Spleen (tissue), 11 donors: ENCODE measurements around the gene PTH1R. TPM values are rescaled to one million over a fixed set of nuclear protein-coding genes. Genes with fewer than 3 reads are reported as not detected.

Source experiments
- DNase-seq: peaks from one replicate; pipeline ENCODE4 v3.0.0-alpha.2; 2020
- H3K27ac ChIP-seq, 8 donors: fragments of 200-600 bp; sonication (generic) in 7 of 8; 1 replicate in 4 of 8; 2 replicates in 4 of 8; pipeline versions ENCODE4 v1.5.0 to v1.8.0; 2016 to 2021; ENCODE audit warnings: inconsistent platforms in 4 of 8, mild to moderate bottlenecking in 4 of 8, moderate library complexity in 1 of 8
- H3K27me3 ChIP-seq, 7 donors: fragments of 200-600 bp; sonication (generic) in 6 of 7; replicated peaks in 1 of 7; 1 replicate in 4 of 7; 2 replicates in 3 of 7; pipeline versions ENCODE4 v1.5.0 to v1.8.0; 2016 to 2021; ENCODE audit warnings: inconsistent platforms in 3 of 7, mild to moderate bottlenecking in 1 of 7
- H3K36me3 ChIP-seq, 6 donors: fragments of 200-600 bp; sonication (generic) in 5 of 6; 1 replicate in 4 of 6; 2 replicates in 2 of 6; pipeline versions ENCODE4 v1.5.0 to v1.8.0; 2016 to 2021; ENCODE audit warnings: inconsistent platforms in 2 of 6
- H3K4me1 ChIP-seq, 6 donors: fragments of 200-600 bp; sonication (generic) in 5 of 6; 1 replicate in 3 of 6; 2 replicates in 3 of 6; pipeline versions ENCODE4 v1.5.0 to v1.8.0; 2016 to 2021; ENCODE audit warnings: inconsistent platforms in 3 of 6
- H3K4me3 ChIP-seq, 8 donors: fragments of 200-600 bp; sonication (generic) in 7 of 8; 1 replicate in 4 of 8; 2 replicates in 4 of 8; pipeline versions ENCODE4 v1.5.0 to v1.8.0; 2016 to 2021; ENCODE audit warnings: inconsistent platforms in 4 of 8, mild to moderate bottlenecking in 4 of 8, moderate library complexity in 2 of 8
- H3K9me3 ChIP-seq, 8 donors: fragments of 200-600 bp; sonication (generic) in 7 of 8; 1 replicate in 4 of 8; 2 replicates in 4 of 8; pipeline versions ENCODE4 v1.5.0 to v1.8.0; 2016 to 2021; ENCODE audit warnings: inconsistent platforms in 4 of 8
- CTCF ChIP-seq, 11 experiments: fragments of 200-600 bp in 7 of 11; fragments of 450-650 bp in 4 of 11; sonication (generic) in 4 of 11; IDR thresholded peaks in 8 of 11; conservative IDR thresholded peaks in 3 of 11; 1 replicate in 7 of 11; 2 replicates in 4 of 11; pipeline versions ENCODE4 v1.4.0 to v1.8.0; 2016 to 2021; ENCODE audit warnings: antibody characterized with exemption in 11 of 11, inconsistent platforms in 4 of 11, mild to moderate bottlenecking in 1 of 11
- POLR2A ChIP-seq, 3 donors: fragments of 450-650 bp; IDR thresholded peaks; one replicate each; pipeline ENCODE4 v1.5.1; 2017; ENCODE audit warnings: antibody characterized with exemption in 3 of 3, mild to moderate bottlenecking in 1 of 3
- POLR2AphosphoS5 ChIP-seq, 3 donors: sonication (generic); formaldehyde crosslinking; IDR thresholded peaks; one replicate each; pipeline ENCODE4 v1.5.1; 2017; ENCODE audit warnings: antibody characterized with exemption in 3 of 3
- WGBS, 5 donors: extraction: QIAGEN DNeasy Blood & Tissue Kit in 3 of 5; methylation state at CpG; one replicate each; pipeline versions ENCODE4 v1.1.5 to v1.1.7; 2013 to 2018; 5-methylcytosine and 5-hydroxymethylcytosine counted together
- intact Hi-C: fragments of 100-400 bp; cut with DNase I; formaldehyde crosslinking; loops from one replicate; pipeline ENCODE4 v1.15.0; 2023; ENCODE audit warnings: low total_unique reads
- polyA plus RNA-seq, 3 donors: library from polyadenylated mRNA; stranded (reverse); fragments of 200-250 nt; gene quantifications; one replicate each; pipeline ENCODE4 v1.2.1, GENCODE V29; 2013
- total RNA-seq, 7 donors: library from RNA; depleted of rRNA in 3 of 7; stranded (reverse); fragments of >200 nt in 3 of 7; fragmentation: NEBNext Ultra II Directional in 4 of 7; extraction: Animal tissue kit (Norgen Biotek cat#: 25700) in 4 of 7; gene quantifications; one replicate each; pipeline versions ENCODE4 v1.1.0 to v1.2.1, GENCODE V29; 2016 to 2021
- donor health status: healthy with polysubstance abuse.
- donor health status: DM: no; HTN: no; CAD: no; lungs with moderate emphysema.
- donor health status: DM: no; HTN: no; CAD: no.
- donor health status: Bipolar disorder and iron deficiency.
- donor health status: healthy.
- donor health status: DM: no; HTN: no; CAD: no.
- donor health status: DM: yes; HTN: yes; CAD: no.

PTH1R gene
- total and polyA plus RNA-seq, 10 donors = 5.1 to 190 (median 34.1) TPM

- intact Hi-C loops = no loop called here
- Histone ChIP-seq H3K9me3 (no peaks in the 10 kb centered on the region), H3K4me1 (peaks cover 6 to 65% (median 44%) of the 10 kb centered on the region in 6 donors), H3K36me3 (no peaks in the 10 kb centered on the region), H3K27ac (peak overlapping the region in 2 of 8 donors; percentile 11 to 18), H3K4me3 (no peak overlapping the region), H3K27me3 (peaks cover 0 to 43% (median 35%) of the 10 kb centered on the region in 7 donors)
- DNase-seq = no peak
- WGBS, 5 donors = 20 to 85% (median 75%) methylated on average over 1 to 2 of the region's 2 CpGs
- TF ChIP-seq CTCF (IDR thresholded peaks at IDR 0.05 in 8 of 11, conservative IDR thresholded peaks at IDR 0.05 in 3 of 11) (no peak), POLR2A (IDR thresholded peaks at IDR 0.05) (no peak), POLR2AphosphoS5 (IDR thresholded peaks at IDR 0.05) (no peak)
These were observed 1.4 kb downstream of the PTH1R start for GRCh38 chr3:46878781-46879436.

GRCh38 chr3:46880884-46881595 is 3.5 kb downstream of the PTH1R start:
- H3K27ac ChIP-seq = peak overlapping the region in 7 of 8 donors; percentile 67 to 85 (median 83)
- TF ChIP-seq CTCF (IDR thresholded peaks at IDR 0.05 in 8 of 11, conservative IDR thresholded peaks at IDR 0.05 in 3 of 11) = no peak
- TF ChIP-seq POLR2AphosphoS5 (IDR thresholded peaks at IDR 0.05) = no peak
- TF ChIP-seq POLR2A (IDR thresholded peaks at IDR 0.05) = no peak

GRCh38 chr3:46881596-46882376 is 4.3 kb downstream of the PTH1R start:
- WGBS, 5 donors = 2 to 5% (median 2%) methylated on average over 50 to 83 of the region's 83 CpGs
- Histone ChIP-seq H3K27me3 (peaks cover 0 to 68% (median 43%) of the 10 kb centered on the region in 7 donors), H3K9me3 (no peaks in the 10 kb centered on the region), H3K4me3 (peak overlapping the region; percentile 36 to 78 (median 53)), H3K27ac (peak overlapping the region; percentile 19 to 85 (median 83)), H3K36me3 (no peaks in the 10 kb centered on the region), H3K4me1 (peaks cover 6 to 57% (median 35%) of the 10 kb centered on the region in 6 donors)
- no peak for DNase-seq
- intact Hi-C loops = no loop called here
- TF ChIP-seq CTCF (IDR thresholded peaks at IDR 0.05 in 8 of 11, conservative IDR thresholded peaks at IDR 0.05 in 3 of 11) = no peak
- no peak for TF ChIP-seq POLR2AphosphoS5 (IDR thresholded peaks at IDR 0.05)
- TF ChIP-seq POLR2A (IDR thresholded peaks at IDR 0.05) = no peak

More at GRCh38 chr3:46880884-46881595, 3.5 kb downstream of the PTH1R start:
- H3K9me3 ChIP-seq = no peaks in the 10 kb centered on the region
- DNase-seq = no peak
- H3K36me3 ChIP-seq = no peaks in the 10 kb centered on the region
- intact Hi-C loops = no loop called here
- H3K27me3 ChIP-seq = peaks cover 0 to 62% (median 43%) of the 10 kb centered on the region in 7 donors
- 32 to 45% (median 39%) methylated on average over 28 to 29 of the region's 29 CpGs for WGBS, 5 donors
- peaks cover 6 to 57% (median 35%) of the 10 kb centered on the region in 6 donors for H3K4me1 ChIP-seq
- H3K4me3 ChIP-seq = peak overlapping the region in 5 of 8 donors; percentile 53 to 78 (median 54)
